HCT116 (cell line): ENCODE measurements around the gene SEPTIN5.

Source experiments
- CEBPB ChIP-seq: IDR thresholded peaks from 2 replicates; pipeline ENCODE4 v1.6.1; 2012; ENCODE audit warnings: low read depth
- ELF1 ChIP-seq: IDR thresholded peaks from 2 replicates; pipeline ENCODE4 v1.6.1; 2012; ENCODE audit warnings: low read depth, borderline replicate concordance
- EZH2phosphoT487 ChIP-seq: fragments of 200-600 bp; IDR thresholded peaks from 2 replicates; pipeline ENCODE4 v1.6.1; 2018; ENCODE audit warnings: antibody characterized with exemption, borderline replicate concordance
- FOSL1 ChIP-seq: IDR thresholded peaks from 2 replicates; pipeline ENCODE4 v1.6.1; 2012; ENCODE audit warnings: low read depth
- POLR2A ChIP-seq: IDR thresholded peaks from 2 replicates; pipeline ENCODE4 v1.7.0; 2011; ENCODE audit warnings: borderline replicate concordance; ENCODE audit not compliant: insufficient read depth, insufficient read length; ENCODE audit errors: extremely low read depth
- POLR2AphosphoS5 ChIP-seq: IDR thresholded peaks from 2 replicates; pipeline ENCODE4 v1.6.1; 2011; ENCODE audit warnings: mild to moderate bottlenecking, low read depth, low read length, moderate library complexity
- SP1 ChIP-seq: IDR thresholded peaks from 2 replicates; pipeline ENCODE4 v1.6.1; 2012; ENCODE audit warnings: low read depth
- TCF7L2 ChIP-seq: IDR thresholded peaks from 2 replicates; pipeline ENCODE4 v1.7.0; 2011; ENCODE audit warnings: borderline replicate concordance, inconsistent platforms; ENCODE audit not compliant: insufficient read depth, insufficient read length; ENCODE audit errors: extremely low read depth
- YY1 ChIP-seq: IDR thresholded peaks from 2 replicates; pipeline ENCODE4 v1.6.1; 2011; ENCODE audit warnings: low read length, low read depth, moderate library complexity, mild to moderate bottlenecking; ENCODE audit not compliant: insufficient replicate concordance; ENCODE audit errors: extremely low read depth
- ZFX ChIP-seq: fragments of 450-650 bp; IDR thresholded peaks from 2 replicates; pipeline ENCODE4 v1.6.1; 2017
- TF ChIP-seq, protein P1 (sequence below), 3 experiments: fragments of 200-600 bp in 1 of 3; sonication (generic) in 1 of 3; IDR thresholded peaks in 2 of 3; conservative IDR thresholded peaks in 1 of 3; 2 replicates each; pipeline ENCODE4 v1.5.1; 2012 to 2017; ENCODE audit warnings: low read depth in 2 of 3, low read length in 2 of 3, antibody characterized with exemption in 1 of 3, borderline replicate concordance in 1 of 3, control low read depth in 1 of 3, mild to moderate bottlenecking in 1 of 3, mixed read lengths in 1 of 3, mixed run types in 1 of 3, moderate library complexity in 1 of 3; ENCODE audit not compliant: insufficient read depth in 1 of 3
- TF ChIP-seq, protein P2 (sequence below): IDR thresholded peaks from 2 replicates; pipeline ENCODE4 v1.6.1; 2012
- TF ChIP-seq, protein P3 (sequence below): IDR thresholded peaks from 2 replicates; pipeline ENCODE4 v1.6.1; 2012; ENCODE audit warnings: low read depth
- TF ChIP-seq, protein P4 (sequence below): IDR thresholded peaks from 2 replicates; pipeline ENCODE4 v1.6.1; 2011; ENCODE audit warnings: mild to moderate bottlenecking, low read length, moderate library complexity; ENCODE audit not compliant: insufficient replicate concordance; ENCODE audit errors: extremely low read depth

DNA sequence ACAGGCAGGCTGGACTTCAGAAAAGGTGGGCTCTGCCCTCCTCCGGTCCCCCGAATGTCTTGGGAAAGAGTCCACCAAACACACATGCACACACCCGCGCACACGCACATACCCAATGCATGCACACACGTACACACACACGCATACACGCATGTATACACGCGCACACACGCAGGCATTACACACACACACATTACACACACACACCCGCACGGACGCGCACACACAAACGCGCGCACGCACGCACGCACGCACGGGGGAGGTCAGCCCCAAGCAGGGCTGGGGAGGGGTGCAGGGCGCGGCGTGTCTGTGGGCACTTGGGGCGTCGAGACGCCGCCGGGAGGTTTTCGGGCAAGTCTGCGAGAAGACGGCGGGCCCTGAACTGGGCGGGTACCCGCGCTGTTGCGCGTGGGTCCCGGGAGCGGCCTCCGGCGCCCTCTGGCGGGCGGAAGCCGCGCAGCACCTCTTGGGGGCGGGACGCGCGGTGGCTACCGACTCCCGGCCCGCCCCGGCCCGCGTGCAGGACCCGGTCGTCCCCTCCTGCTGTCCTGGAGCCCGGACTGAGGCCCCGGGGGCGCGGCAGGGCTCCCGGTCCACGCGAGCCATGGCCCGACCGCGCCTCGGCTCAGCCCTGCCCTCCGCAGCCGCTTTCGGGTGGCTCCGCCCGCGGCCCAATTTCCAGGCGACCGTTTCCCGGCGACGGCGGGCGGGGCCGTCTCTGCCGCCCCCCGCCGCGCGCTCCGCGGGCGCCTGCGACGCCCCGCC, 3.6 kb downstream of the SEPTIN5 start:
- TF ChIP-seq POLR2A (no peak), ELF1 (no peak), POLR2AphosphoS5 (peak; percentile 35; the same call in 1 of the 2 replicates), EZH2phosphoT487 (no peak), YY1 (no peak), FOSL1 (no peak), CEBPB (no peak), TCF7L2 (no peak), ZFX (no peak), SP1 (no peak)
- TF ChIP-seq, protein P1, sequence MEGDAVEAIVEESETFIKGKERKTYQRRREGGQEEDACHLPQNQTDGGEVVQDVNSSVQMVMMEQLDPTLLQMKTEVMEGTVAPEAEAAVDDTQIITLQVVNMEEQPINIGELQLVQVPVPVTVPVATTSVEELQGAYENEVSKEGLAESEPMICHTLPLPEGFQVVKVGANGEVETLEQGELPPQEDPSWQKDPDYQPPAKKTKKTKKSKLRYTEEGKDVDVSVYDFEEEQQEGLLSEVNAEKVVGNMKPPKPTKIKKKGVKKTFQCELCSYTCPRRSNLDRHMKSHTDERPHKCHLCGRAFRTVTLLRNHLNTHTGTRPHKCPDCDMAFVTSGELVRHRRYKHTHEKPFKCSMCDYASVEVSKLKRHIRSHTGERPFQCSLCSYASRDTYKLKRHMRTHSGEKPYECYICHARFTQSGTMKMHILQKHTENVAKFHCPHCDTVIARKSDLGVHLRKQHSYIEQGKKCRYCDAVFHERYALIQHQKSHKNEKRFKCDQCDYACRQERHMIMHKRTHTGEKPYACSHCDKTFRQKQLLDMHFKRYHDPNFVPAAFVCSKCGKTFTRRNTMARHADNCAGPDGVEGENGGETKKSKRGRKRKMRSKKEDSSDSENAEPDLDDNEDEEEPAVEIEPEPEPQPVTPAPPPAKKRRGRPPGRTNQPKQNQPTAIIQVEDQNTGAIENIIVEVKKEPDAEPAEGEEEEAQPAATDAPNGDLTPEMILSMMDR (IDR thresholded peaks at IDR 0.05 in 2 of 3, conservative IDR thresholded peaks at IDR 0.05 in 1 of 3; ENCODE audit: borderline replicate concordance in 1 of 3, insufficient read depth in 1 of 3, low read depth in 2 of 3, low read length in 2 of 3): peak; percentile 55 to 73 (median 61); a peak in 5 of 6 replicates
- TF ChIP-seq, protein P2, sequence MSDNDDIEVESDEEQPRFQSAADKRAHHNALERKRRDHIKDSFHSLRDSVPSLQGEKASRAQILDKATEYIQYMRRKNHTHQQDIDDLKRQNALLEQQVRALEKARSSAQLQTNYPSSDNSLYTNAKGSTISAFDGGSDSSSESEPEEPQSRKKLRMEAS: peak; percentile 66
- TF ChIP-seq, protein P3, sequence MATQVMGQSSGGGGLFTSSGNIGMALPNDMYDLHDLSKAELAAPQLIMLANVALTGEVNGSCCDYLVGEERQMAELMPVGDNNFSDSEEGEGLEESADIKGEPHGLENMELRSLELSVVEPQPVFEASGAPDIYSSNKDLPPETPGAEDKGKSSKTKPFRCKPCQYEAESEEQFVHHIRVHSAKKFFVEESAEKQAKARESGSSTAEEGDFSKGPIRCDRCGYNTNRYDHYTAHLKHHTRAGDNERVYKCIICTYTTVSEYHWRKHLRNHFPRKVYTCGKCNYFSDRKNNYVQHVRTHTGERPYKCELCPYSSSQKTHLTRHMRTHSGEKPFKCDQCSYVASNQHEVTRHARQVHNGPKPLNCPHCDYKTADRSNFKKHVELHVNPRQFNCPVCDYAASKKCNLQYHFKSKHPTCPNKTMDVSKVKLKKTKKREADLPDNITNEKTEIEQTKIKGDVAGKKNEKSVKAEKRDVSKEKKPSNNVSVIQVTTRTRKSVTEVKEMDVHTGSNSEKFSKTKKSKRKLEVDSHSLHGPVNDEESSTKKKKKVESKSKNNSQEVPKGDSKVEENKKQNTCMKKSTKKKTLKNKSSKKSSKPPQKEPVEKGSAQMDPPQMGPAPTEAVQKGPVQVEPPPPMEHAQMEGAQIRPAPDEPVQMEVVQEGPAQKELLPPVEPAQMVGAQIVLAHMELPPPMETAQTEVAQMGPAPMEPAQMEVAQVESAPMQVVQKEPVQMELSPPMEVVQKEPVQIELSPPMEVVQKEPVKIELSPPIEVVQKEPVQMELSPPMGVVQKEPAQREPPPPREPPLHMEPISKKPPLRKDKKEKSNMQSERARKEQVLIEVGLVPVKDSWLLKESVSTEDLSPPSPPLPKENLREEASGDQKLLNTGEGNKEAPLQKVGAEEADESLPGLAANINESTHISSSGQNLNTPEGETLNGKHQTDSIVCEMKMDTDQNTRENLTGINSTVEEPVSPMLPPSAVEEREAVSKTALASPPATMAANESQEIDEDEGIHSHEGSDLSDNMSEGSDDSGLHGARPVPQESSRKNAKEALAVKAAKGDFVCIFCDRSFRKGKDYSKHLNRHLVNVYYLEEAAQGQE: no peak
- TF ChIP-seq, protein P4, sequence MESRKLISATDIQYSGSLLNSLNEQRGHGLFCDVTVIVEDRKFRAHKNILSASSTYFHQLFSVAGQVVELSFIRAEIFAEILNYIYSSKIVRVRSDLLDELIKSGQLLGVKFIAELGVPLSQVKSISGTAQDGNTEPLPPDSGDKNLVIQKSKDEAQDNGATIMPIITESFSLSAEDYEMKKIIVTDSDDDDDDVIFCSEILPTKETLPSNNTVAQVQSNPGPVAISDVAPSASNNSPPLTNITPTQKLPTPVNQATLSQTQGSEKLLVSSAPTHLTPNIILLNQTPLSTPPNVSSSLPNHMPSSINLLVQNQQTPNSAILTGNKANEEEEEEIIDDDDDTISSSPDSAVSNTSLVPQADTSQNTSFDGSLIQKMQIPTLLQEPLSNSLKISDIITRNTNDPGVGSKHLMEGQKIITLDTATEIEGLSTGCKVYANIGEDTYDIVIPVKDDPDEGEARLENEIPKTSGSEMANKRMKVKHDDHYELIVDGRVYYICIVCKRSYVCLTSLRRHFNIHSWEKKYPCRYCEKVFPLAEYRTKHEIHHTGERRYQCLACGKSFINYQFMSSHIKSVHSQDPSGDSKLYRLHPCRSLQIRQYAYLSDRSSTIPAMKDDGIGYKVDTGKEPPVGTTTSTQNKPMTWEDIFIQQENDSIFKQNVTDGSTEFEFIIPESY: no peak
